Liver (tissue), 9 donors: Measurements from ENCODE around the gene FAM20C. TPM values are rescaled to one million over a fixed set of nuclear protein-coding genes. Genes with fewer than 3 reads are reported as not detected.
"Not testable (repeated sequence)": the region's sequence is repeated elsewhere in the genome, so short reads cannot be mapped to it uniquely, and the experiment has no call there.

ENCODE experiments used
- DNase-seq: peaks from one replicate; pipeline ENCODE4 v3.0.0-alpha.2; 2017; ENCODE audit warnings: low spot score
- H3K27ac ChIP-seq, 2 donors: one replicate each; pipeline ENCODE4 v1.7.0; 2013; ENCODE audit warnings: inconsistent platforms in 2 of 2, low read length in 2 of 2, control low read depth in 1 of 2, low read depth in 1 of 2, mild to moderate bottlenecking in 1 of 2
- H3K27me3 ChIP-seq, 4 donors: one replicate each; pipeline versions ENCODE4 v1.6.1 to v1.7.0; 2013; ENCODE audit warnings: low read length in 3 of 4, inconsistent platforms in 1 of 4, mild to moderate bottlenecking in 1 of 4, moderate library complexity in 1 of 4; ENCODE audit not compliant: control insufficient read depth in 4 of 4, insufficient read depth in 4 of 4
- H3K36me3 ChIP-seq, 4 donors: one replicate each; pipeline versions ENCODE4 v1.6.1 to v1.7.0; 2013; ENCODE audit warnings: low read length in 3 of 4, mild to moderate bottlenecking in 3 of 4, low read depth in 1 of 4, moderate library complexity in 1 of 4; ENCODE audit not compliant: control insufficient read depth in 4 of 4, insufficient read depth in 3 of 4
- H3K4me1 ChIP-seq, 4 donors: one replicate each; pipeline versions ENCODE4 v1.6.1 to v1.7.0; 2013; ENCODE audit warnings: low read length in 3 of 4, mild to moderate bottlenecking in 3 of 4, moderate library complexity in 1 of 4; ENCODE audit not compliant: control insufficient read depth in 4 of 4, insufficient read depth in 4 of 4
- H3K4me3 ChIP-seq, 3 donors: one replicate each; pipeline versions ENCODE4 v1.6.1 to v1.7.0; 2013; ENCODE audit warnings: low read length in 3 of 3, control low read depth in 1 of 3, low read depth in 1 of 3, mild to moderate bottlenecking in 1 of 3
- H3K9ac ChIP-seq, 2 donors: one replicate each; pipeline ENCODE4 v1.7.0; 2013; ENCODE audit warnings: low read length in 2 of 2, mild to moderate bottlenecking in 2 of 2, moderate library complexity in 2 of 2, control low read depth in 1 of 2, low read depth in 1 of 2
- H3K9me3 ChIP-seq, 4 donors: one replicate each; pipeline versions ENCODE4 v1.6.1 to v1.7.0; 2013; ENCODE audit warnings: low read length in 3 of 4; ENCODE audit not compliant: control insufficient read depth in 4 of 4
- EGR1 ChIP-seq, 2 donors: IDR thresholded peaks; 2 replicates each; pipeline ENCODE4 v1.6.1; 2016 to 2018; ENCODE audit warnings: antibody characterized with exemption in 2 of 2, low read depth in 2 of 2
- FOXA1 ChIP-seq: IDR thresholded peaks from 2 replicates; pipeline ENCODE4 v1.6.1; 2016; ENCODE audit warnings: antibody characterized with exemption
- FOXA2 ChIP-seq: IDR thresholded peaks from 2 replicates; pipeline ENCODE4 v1.6.1; 2016; ENCODE audit warnings: antibody characterized with exemption
- GABPA ChIP-seq, 2 donors: IDR thresholded peaks in 1 of 2; conservative IDR thresholded peaks in 1 of 2; 2 replicates each; pipeline ENCODE4 v1.6.1; 2016; ENCODE audit warnings: antibody characterized with exemption in 2 of 2, mild to moderate bottlenecking in 1 of 2, moderate library complexity in 1 of 2
- HNF4A ChIP-seq, 2 donors: conservative IDR thresholded peaks; 2 replicates each; pipeline ENCODE4 v1.6.1; 2016; ENCODE audit warnings: antibody characterized with exemption in 2 of 2, mild to moderate bottlenecking in 2 of 2
- HNF4G ChIP-seq: IDR thresholded peaks from 2 replicates; pipeline ENCODE4 v1.6.1; 2016; ENCODE audit warnings: antibody characterized with exemption
- JUND ChIP-seq, 2 donors: IDR thresholded peaks; 2 replicates each; pipeline ENCODE4 v1.6.1; 2016; ENCODE audit warnings: antibody characterized with exemption in 2 of 2
- NR2F2 ChIP-seq: IDR thresholded peaks from 2 replicates; pipeline ENCODE4 v1.6.1; 2016; ENCODE audit warnings: antibody characterized with exemption
- RAD21 ChIP-seq, 2 donors: IDR thresholded peaks; 2 replicates each; pipeline ENCODE4 v1.6.1; 2016; ENCODE audit warnings: antibody characterized with exemption in 2 of 2, mild to moderate bottlenecking in 2 of 2
- RXRA ChIP-seq, 2 donors: IDR thresholded peaks; 2 replicates each; pipeline ENCODE4 v1.6.1; 2017 to 2018; ENCODE audit warnings: antibody characterized with exemption in 2 of 2, mild to moderate bottlenecking in 1 of 2
- SP1 ChIP-seq: IDR thresholded peaks from 2 replicates; pipeline ENCODE4 v1.6.1; 2018; ENCODE audit warnings: antibody characterized with exemption, mild to moderate bottlenecking
- TAF1 ChIP-seq: conservative IDR thresholded peaks from 2 replicates; pipeline ENCODE4 v1.6.1; 2016; ENCODE audit warnings: antibody characterized with exemption, mild to moderate bottlenecking
- YY1 ChIP-seq: IDR thresholded peaks from 2 replicates; pipeline ENCODE4 v1.6.1; 2016; ENCODE audit warnings: antibody characterized with exemption, mild to moderate bottlenecking
- WGBS: extraction: QIAGEN DNeasy Blood & Tissue Kit; methylation state at CpG from one replicate; pipeline ENCODE4 v1.1.7; 2013; 5-methylcytosine and 5-hydroxymethylcytosine counted together
- polyA plus RNA-seq, 2 donors: library from polyadenylated mRNA; stranded (reverse) in 1 of 2; unstranded in 1 of 2; fragments of 200-250 nt in 1 of 2; fragments of >200 nt in 1 of 2; fragmentation: Nextera tagmentation in 1 of 2; extraction: Ambion mirVana in 1 of 2; gene quantifications; one replicate each; pipeline versions ENCODE4 v1.2.1 to v1.2.3, GENCODE V29; 2013 to 2015
- total RNA-seq, 2 donors: library from RNA; depleted of rRNA; stranded (reverse); fragments of >200 nt; gene quantifications; one replicate each; pipeline ENCODE4 v1.2.3, GENCODE V29; 2014
- TF ChIP-seq, protein P1 (sequence below): IDR thresholded peaks from 2 replicates; pipeline ENCODE4 v1.6.1; 2016; ENCODE audit warnings: antibody characterized with exemption, mild to moderate bottlenecking
- TF ChIP-seq, protein P2 (sequence below): IDR thresholded peaks from 2 replicates; pipeline ENCODE4 v1.6.1; 2016; ENCODE audit warnings: antibody characterized with exemption
- TF ChIP-seq, protein P3 (sequence below): IDR thresholded peaks from 2 replicates; pipeline ENCODE4 v1.6.1; 2016; ENCODE audit warnings: antibody characterized with exemption
- TF ChIP-seq, protein P4 (sequence below): IDR thresholded peaks from 2 replicates; pipeline ENCODE4 v1.6.1; 2016; ENCODE audit warnings: antibody characterized with exemption
- TF ChIP-seq, protein P5 (sequence below): fragments of 150-350 bp; IDR thresholded peaks from 2 replicates; pipeline ENCODE4 v1.5.1; 2017; ENCODE audit warnings: improper control_type of control experiment, low read depth, low read length; ENCODE audit not compliant: missing input control
- donor health status: healthy.
- donor health status: healthy.
- donor health status: healthy.
- donor health status: healthy.
- donor health status: healthy.

FAM20C gene
- total and polyA plus RNA-seq, 4 donors = 13.4 to 40.4 (median 31.5) TPM

DNA sequence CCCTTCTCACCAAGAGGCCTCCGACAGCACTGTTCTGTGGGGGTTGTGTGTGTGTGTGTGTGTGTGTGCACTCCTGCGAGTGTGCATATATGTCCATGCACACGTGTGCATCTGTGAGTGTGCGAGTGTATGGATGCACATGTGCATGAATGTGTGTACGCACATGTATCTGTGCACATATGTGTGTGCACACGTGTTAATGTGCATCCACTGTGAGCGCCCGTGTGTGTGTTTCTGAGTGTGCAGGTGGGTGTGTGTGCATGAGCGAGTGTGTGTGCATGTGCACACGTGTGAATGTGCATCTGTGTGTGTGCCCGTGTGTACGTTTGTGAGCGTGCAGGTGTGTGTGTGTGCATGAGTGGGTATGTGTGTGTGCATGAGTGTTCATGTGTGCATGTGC lies 49.1 kb downstream of the FAM20C start:
- Histone ChIP-seq H3K9ac (no peak overlapping the region), H3K9me3 (no peaks in the 10 kb centered on the region), H3K4me1 (peaks cover 2 to 27% (median 18%) of the 10 kb centered on the region in 4 donors), H3K27me3 (no peaks in the 10 kb centered on the region), H3K4me3 (no peak overlapping the region), H3K36me3 (peaks cover 0 to 11% (median 5%) of the 10 kb centered on the region in 4 donors), H3K27ac (no peak overlapping the region)
- WGBS = 88% methylated on average over 13 of the region's 13 CpGs
- TF ChIP-seq RXRA (IDR thresholded peaks at IDR 0.05) = no peak
- TF ChIP-seq, protein P1, sequence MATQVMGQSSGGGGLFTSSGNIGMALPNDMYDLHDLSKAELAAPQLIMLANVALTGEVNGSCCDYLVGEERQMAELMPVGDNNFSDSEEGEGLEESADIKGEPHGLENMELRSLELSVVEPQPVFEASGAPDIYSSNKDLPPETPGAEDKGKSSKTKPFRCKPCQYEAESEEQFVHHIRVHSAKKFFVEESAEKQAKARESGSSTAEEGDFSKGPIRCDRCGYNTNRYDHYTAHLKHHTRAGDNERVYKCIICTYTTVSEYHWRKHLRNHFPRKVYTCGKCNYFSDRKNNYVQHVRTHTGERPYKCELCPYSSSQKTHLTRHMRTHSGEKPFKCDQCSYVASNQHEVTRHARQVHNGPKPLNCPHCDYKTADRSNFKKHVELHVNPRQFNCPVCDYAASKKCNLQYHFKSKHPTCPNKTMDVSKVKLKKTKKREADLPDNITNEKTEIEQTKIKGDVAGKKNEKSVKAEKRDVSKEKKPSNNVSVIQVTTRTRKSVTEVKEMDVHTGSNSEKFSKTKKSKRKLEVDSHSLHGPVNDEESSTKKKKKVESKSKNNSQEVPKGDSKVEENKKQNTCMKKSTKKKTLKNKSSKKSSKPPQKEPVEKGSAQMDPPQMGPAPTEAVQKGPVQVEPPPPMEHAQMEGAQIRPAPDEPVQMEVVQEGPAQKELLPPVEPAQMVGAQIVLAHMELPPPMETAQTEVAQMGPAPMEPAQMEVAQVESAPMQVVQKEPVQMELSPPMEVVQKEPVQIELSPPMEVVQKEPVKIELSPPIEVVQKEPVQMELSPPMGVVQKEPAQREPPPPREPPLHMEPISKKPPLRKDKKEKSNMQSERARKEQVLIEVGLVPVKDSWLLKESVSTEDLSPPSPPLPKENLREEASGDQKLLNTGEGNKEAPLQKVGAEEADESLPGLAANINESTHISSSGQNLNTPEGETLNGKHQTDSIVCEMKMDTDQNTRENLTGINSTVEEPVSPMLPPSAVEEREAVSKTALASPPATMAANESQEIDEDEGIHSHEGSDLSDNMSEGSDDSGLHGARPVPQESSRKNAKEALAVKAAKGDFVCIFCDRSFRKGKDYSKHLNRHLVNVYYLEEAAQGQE = no peak
- no peak for TF ChIP-seq NR2F2
- no peak for TF ChIP-seq YY1
- TF ChIP-seq, protein P2, sequence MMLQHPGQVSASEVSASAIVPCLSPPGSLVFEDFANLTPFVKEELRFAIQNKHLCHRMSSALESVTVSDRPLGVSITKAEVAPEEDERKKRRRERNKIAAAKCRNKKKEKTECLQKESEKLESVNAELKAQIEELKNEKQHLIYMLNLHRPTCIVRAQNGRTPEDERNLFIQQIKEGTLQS = no peak
- TF ChIP-seq FOXA1 = no peak
- TF ChIP-seq TAF1 = no peak
- TF ChIP-seq SP1 = no peak
- TF ChIP-seq, protein P3, sequence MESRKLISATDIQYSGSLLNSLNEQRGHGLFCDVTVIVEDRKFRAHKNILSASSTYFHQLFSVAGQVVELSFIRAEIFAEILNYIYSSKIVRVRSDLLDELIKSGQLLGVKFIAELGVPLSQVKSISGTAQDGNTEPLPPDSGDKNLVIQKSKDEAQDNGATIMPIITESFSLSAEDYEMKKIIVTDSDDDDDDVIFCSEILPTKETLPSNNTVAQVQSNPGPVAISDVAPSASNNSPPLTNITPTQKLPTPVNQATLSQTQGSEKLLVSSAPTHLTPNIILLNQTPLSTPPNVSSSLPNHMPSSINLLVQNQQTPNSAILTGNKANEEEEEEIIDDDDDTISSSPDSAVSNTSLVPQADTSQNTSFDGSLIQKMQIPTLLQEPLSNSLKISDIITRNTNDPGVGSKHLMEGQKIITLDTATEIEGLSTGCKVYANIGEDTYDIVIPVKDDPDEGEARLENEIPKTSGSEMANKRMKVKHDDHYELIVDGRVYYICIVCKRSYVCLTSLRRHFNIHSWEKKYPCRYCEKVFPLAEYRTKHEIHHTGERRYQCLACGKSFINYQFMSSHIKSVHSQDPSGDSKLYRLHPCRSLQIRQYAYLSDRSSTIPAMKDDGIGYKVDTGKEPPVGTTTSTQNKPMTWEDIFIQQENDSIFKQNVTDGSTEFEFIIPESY = no peak
- TF ChIP-seq, protein P4, sequence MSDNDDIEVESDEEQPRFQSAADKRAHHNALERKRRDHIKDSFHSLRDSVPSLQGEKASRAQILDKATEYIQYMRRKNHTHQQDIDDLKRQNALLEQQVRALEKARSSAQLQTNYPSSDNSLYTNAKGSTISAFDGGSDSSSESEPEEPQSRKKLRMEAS = no peak
- no peak for TF ChIP-seq FOXA2
- no peak for TF ChIP-seq RAD21 (IDR thresholded peaks at IDR 0.05)
- no peak for TF ChIP-seq GABPA (IDR thresholded peaks at IDR 0.05 in 1 of 2, conservative IDR thresholded peaks at IDR 0.05 in 1 of 2)
- no peak for TF ChIP-seq HNF4A (conservative IDR thresholded peaks at IDR 0.05)
- TF ChIP-seq, protein P5, sequence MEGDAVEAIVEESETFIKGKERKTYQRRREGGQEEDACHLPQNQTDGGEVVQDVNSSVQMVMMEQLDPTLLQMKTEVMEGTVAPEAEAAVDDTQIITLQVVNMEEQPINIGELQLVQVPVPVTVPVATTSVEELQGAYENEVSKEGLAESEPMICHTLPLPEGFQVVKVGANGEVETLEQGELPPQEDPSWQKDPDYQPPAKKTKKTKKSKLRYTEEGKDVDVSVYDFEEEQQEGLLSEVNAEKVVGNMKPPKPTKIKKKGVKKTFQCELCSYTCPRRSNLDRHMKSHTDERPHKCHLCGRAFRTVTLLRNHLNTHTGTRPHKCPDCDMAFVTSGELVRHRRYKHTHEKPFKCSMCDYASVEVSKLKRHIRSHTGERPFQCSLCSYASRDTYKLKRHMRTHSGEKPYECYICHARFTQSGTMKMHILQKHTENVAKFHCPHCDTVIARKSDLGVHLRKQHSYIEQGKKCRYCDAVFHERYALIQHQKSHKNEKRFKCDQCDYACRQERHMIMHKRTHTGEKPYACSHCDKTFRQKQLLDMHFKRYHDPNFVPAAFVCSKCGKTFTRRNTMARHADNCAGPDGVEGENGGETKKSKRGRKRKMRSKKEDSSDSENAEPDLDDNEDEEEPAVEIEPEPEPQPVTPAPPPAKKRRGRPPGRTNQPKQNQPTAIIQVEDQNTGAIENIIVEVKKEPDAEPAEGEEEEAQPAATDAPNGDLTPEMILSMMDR = no peak
- no peak for TF ChIP-seq EGR1 (IDR thresholded peaks at IDR 0.05; ENCODE audit: low read depth in 2 of 2)
- TF ChIP-seq HNF4G = no peak
- TF ChIP-seq JUND (IDR thresholded peaks at IDR 0.05) = no peak
- DNase-seq = no peak

DNA sequence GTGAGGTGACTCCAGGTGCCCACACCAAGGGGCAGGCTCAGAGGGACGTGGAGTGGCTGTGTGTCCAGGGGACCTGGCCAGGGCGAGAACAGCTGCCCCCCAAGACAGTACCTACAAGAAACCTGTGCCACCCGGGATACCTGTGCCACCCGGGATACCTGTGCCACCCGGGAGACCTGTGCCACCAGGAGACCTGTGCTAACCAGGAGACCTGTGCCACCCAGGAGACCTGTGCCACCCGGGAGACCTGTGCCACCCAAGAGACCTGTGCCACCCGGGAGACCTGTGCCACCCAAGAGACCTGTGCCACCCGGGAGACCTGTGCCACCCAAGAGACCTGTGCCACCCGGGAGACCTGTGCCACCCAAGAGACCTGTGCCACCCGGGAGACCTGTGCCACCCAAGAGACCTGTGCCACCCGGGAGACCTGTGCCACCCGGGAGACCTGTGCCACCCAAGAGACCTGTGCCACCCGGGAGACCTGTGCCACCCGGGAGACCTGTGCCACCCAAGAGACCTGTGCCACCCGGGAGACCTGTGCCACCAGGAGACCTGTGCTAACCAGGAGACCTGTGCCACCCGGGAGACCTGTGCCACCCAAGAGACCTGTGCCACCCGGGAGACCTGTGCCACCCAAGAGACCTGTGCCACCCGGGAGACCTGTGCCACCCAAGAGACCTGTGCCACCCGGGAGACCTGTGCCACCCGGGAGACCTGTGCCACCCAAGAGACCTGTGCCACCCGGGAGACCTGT lies 50.6 kb downstream of the FAM20C start:
- not testable (repeated sequence) for H3K4me3 ChIP-seq, H3K27me3 ChIP-seq, H3K9ac ChIP-seq, H3K27ac ChIP-seq, H3K9me3 ChIP-seq, DNase-seq
- Histone ChIP-seq H3K36me3 (peaks cover 0 to 25% (median 10%) of the 10 kb centered on the region in 4 donors), H3K4me1 (peaks cover 2 to 23% (median 17%) of the 10 kb centered on the region in 4 donors)
- WGBS = 97% methylated on average over 10 of the region's 21 CpGs

DNA sequence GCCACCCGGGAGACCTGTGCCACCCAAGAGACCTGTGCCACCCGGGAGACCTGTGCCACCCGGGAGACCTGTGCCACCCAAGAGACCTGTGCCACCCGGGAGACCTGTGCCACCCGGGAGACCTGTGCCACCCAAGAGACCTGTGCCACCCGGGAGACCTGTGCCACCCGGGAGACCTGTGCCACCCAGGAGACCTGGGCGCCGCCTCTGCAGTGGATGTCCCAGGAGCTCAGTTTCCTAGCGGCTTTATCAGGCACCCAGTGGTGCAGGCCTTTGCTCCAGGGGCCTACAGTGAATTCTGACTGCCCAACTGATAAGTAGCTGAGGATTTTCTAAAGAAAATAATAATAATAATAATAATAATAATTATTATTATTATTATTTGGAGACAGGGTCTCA lies 51.2 kb downstream of the FAM20C start:
- Histone ChIP-seq H3K36me3 (peaks cover 0 to 28% (median 12%) of the 10 kb centered on the region in 4 donors), H3K4me1 (peaks cover 2 to 23% (median 17%) of the 10 kb centered on the region in 4 donors)
- not testable (repeated sequence) for H3K4me3 ChIP-seq, H3K9ac ChIP-seq, H3K9me3 ChIP-seq, DNase-seq, H3K27me3 ChIP-seq, H3K27ac ChIP-seq
- WGBS = 97% methylated on average over 6 of the region's 10 CpGs
